Keratinocyte (primary cell): Measurements from ENCODE around the gene NES. TPM values are rescaled to one million over a fixed set of nuclear protein-coding genes. Genes with fewer than 3 reads are reported as not detected.

ENCODE experiments used
- DNase-seq: peaks from one replicate; pipeline ENCODE4 v3.0.0-alpha.2; 2011; ENCODE audit warnings: low read depth, missing footprints, low spot score
- FAIRE-seq: peaks from 2 replicates; lab custom pipeline; 2011; peaks lifted over from hg19 to GRCh38; lab: Jason Lieb, UNC
- H2AFZ ChIP-seq: 2 replicates; pipeline ENCODE4 v1.6.0; 2012; ENCODE audit warnings: low read length, control low read depth, inconsistent platforms; ENCODE audit not compliant: control insufficient read depth
- H3K27ac ChIP-seq: 2 replicates; pipeline ENCODE4 v1.5.1; 2011; ENCODE audit warnings: low read length; ENCODE audit not compliant: control insufficient read depth, insufficient read depth
- H3K27me3 ChIP-seq: 3 replicates; pipeline ENCODE4 v1.6.0; 2011; ENCODE audit warnings: low read length; ENCODE audit not compliant: control insufficient read depth, insufficient read depth; ENCODE audit errors: extremely low read depth
- H3K36me3 ChIP-seq, 2 experiments: 2 replicates in 1 of 2; 3 replicates in 1 of 2; pipeline ENCODE4 v1.5.1; 2011; ENCODE audit warnings: low read length in 2 of 2, mild to moderate bottlenecking in 1 of 2; ENCODE audit not compliant: control insufficient read depth in 2 of 2, insufficient read depth in 2 of 2; ENCODE audit errors: extremely low read depth in 1 of 2
- H3K4me1 ChIP-seq: 3 replicates; pipeline ENCODE4 v1.5.1; 2011; ENCODE audit warnings: low read length; ENCODE audit not compliant: control insufficient read depth, insufficient read depth; ENCODE audit errors: extremely low read depth
- H3K4me2 ChIP-seq: 3 replicates; pipeline ENCODE4 v1.6.0; 2011; ENCODE audit warnings: low read depth, low read length; ENCODE audit not compliant: control insufficient read depth, insufficient read depth; ENCODE audit errors: extremely low read depth
- H3K4me3 ChIP-seq, 3 experiments: fragments of 200-600 bp in 1 of 3; sonication (generic) in 1 of 3; 2 replicates in 2 of 3; 3 replicates in 1 of 3; pipeline ENCODE4 v1.5.1; 2011 to 2016; ENCODE audit warnings: low read length in 3 of 3, mild to moderate bottlenecking in 3 of 3, control low read depth in 2 of 3, inconsistent platforms in 1 of 3, low read depth in 1 of 3, mixed read lengths in 1 of 3, mixed run types in 1 of 3, moderate library complexity in 1 of 3; ENCODE audit not compliant: control insufficient read depth in 2 of 3, insufficient read depth in 2 of 3; ENCODE audit errors: extremely low read depth in 1 of 3
- H3K79me2 ChIP-seq: 2 replicates; pipeline ENCODE4 v1.6.0; 2012; ENCODE audit warnings: low read length; ENCODE audit not compliant: control insufficient read depth, insufficient read depth
- H3K9ac ChIP-seq: 3 replicates; pipeline ENCODE4 v1.6.0; 2011; ENCODE audit warnings: low read length; ENCODE audit not compliant: control insufficient read depth, insufficient read depth; ENCODE audit errors: extremely low read depth
- H3K9me1 ChIP-seq: 3 replicates; pipeline ENCODE4 v1.6.0; 2011; ENCODE audit warnings: low read length; ENCODE audit not compliant: control insufficient read depth, insufficient read depth; ENCODE audit errors: extremely low read depth
- H3K9me3 ChIP-seq: 2 replicates; pipeline ENCODE4 v1.5.1; 2012; ENCODE audit warnings: low read depth, low read length; ENCODE audit not compliant: control insufficient read depth
- H4K20me1 ChIP-seq: 3 replicates; pipeline ENCODE4 v1.6.0; 2011; ENCODE audit warnings: low read length; ENCODE audit not compliant: control insufficient read depth, insufficient read depth; ENCODE audit errors: extremely low read depth
- EZH2 ChIP-seq: IDR thresholded peaks from one replicate; pipeline ENCODE4 v1.6.1; 2012; ENCODE audit warnings: inconsistent platforms, mild to moderate bottlenecking, low read length, moderate library complexity
- dilution Hi-C: fragments of 300-500 bp; cut with MboI; formaldehyde crosslinking; loops from one replicate; pipeline ENCODE4 v1.7.0; 2020; ENCODE audit warnings: low sequenced_read_pairs; ENCODE audit not compliant: extremely low pct_ligation_motif_present
- polyA plus RNA-seq, 5 experiments: library from polyadenylated mRNA; depleted of rRNA in 3 of 5; stranded (reverse) in 3 of 5; stranded (forward) in 1 of 5; unstranded in 1 of 5; fragments of >200 nt; gene quantifications; 1 replicate in 1 of 5; 2 replicates in 3 of 5; 3 replicates in 1 of 5; pipeline versions ENCODE4 v1.2.1 to v1.2.3, GENCODE V29; 2011 to 2012; ENCODE audit warnings: missing spikeins in 2 of 5, low read depth in 1 of 5, low replicate concordance in 1 of 5
- TF ChIP-seq, protein P1 (sequence below), 3 experiments: IDR thresholded peaks in 1 of 3; conservative IDR thresholded peaks in 1 of 3; optimal IDR thresholded peaks in 1 of 3; 2 replicates in 2 of 3; 3 replicates in 1 of 3; pipeline versions ENCODE3 to v1.5.1; 2011; ENCODE audit warnings: low read length in 3 of 3, mild to moderate bottlenecking in 3 of 3, moderate library complexity in 2 of 3, control low read depth in 1 of 3, inconsistent platforms in 1 of 3; ENCODE audit not compliant: insufficient read depth in 2 of 3; ENCODE audit errors: extremely low read depth in 1 of 3

NES gene
- polyA plus RNA-seq, 1 donor (not counting 4 experiments of a cell fraction or from before 2014, with no cell fraction given), result not detected

DNA sequence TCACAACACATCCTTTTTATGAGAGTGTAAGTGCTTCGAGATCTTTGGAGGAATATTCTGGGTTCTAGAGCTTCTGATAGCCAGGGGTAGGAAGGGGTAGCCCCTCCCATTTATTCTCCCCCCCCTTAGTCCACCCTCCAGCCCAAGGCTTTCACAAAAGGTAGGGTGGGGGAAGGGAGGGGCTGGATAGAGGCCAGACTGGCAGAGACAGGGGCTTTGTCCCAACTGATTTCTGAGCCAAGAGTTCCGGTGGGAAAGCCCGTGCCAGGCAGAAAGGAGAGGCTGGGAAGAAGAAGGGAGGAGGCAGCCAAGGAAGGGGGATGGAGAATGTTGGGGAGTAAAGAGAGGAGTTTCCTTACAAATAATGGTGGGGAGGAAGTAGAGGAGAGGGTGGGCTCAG lies 32.2 kb downstream of the NES start:
- Histone ChIP-seq H3K9me3 (no peaks in the 10 kb centered on the region), H3K36me3 (no peaks in the 10 kb centered on the region), H3K4me1 (no peaks in the 10 kb centered on the region), H3K4me2 (no peak overlapping the region), H4K20me1 (no peaks in the 10 kb centered on the region), H3K9me1 (peaks cover 2% of the 10 kb centered on the region), H3K27ac (no peak overlapping the region), H3K4me3 (no peak overlapping the region), H2AFZ (no peak overlapping the region), H3K9ac (no peak overlapping the region), H3K79me2 (no peaks in the 10 kb centered on the region), H3K27me3 (peaks cover 97% of the 10 kb centered on the region)
- dilution Hi-C loops, result no loop called here
- FAIRE-seq (no peak), DNase-seq (no peak)
- TF ChIP-seq EZH2, result no peak
- TF ChIP-seq, protein P1, sequence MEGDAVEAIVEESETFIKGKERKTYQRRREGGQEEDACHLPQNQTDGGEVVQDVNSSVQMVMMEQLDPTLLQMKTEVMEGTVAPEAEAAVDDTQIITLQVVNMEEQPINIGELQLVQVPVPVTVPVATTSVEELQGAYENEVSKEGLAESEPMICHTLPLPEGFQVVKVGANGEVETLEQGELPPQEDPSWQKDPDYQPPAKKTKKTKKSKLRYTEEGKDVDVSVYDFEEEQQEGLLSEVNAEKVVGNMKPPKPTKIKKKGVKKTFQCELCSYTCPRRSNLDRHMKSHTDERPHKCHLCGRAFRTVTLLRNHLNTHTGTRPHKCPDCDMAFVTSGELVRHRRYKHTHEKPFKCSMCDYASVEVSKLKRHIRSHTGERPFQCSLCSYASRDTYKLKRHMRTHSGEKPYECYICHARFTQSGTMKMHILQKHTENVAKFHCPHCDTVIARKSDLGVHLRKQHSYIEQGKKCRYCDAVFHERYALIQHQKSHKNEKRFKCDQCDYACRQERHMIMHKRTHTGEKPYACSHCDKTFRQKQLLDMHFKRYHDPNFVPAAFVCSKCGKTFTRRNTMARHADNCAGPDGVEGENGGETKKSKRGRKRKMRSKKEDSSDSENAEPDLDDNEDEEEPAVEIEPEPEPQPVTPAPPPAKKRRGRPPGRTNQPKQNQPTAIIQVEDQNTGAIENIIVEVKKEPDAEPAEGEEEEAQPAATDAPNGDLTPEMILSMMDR (optimal IDR thresholded peaks at IDR 0.05 in 1 of 3, IDR thresholded peaks at IDR 0.05 in 1 of 3, conservative IDR thresholded peaks at IDR 0.05 in 1 of 3; ENCODE audit: extremely low read depth in 1 of 3, insufficient read depth in 2 of 3, low read length in 3 of 3), result no peak

DNA sequence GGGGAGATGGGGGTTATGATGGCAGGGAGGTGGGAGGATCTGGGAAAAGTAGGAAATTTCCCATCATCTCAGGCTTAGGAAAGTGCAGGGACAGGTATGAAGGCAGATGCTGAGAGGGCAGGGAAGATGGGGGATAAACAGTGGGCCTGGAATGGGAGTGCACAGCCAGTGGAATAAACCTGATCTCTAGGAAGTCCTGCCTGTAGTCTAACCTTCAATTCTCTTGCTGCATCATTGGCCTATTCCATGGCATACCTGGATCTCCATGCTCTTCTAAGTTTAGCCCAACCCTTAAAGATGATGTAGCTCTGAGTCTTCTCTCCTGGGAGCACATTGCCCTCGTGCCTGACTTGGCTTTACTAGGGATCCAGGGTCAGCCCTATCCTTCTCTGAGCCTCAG lies 32.6 kb downstream of the NES start:
- FAIRE-seq, result no peak
- DNase-seq, result no peak
- H2AFZ ChIP-seq, result no peak overlapping the region
- no peaks in the 10 kb centered on the region for H3K4me1 ChIP-seq
- H3K79me2 ChIP-seq, result no peaks in the 10 kb centered on the region
- no peak overlapping the region for H3K4me2 ChIP-seq
- TF ChIP-seq EZH2, result peak; percentile 43
- TF ChIP-seq, protein P1 (optimal IDR thresholded peaks at IDR 0.05 in 1 of 3, IDR thresholded peaks at IDR 0.05 in 1 of 3, conservative IDR thresholded peaks at IDR 0.05 in 1 of 3; ENCODE audit: extremely low read depth in 1 of 3, insufficient read depth in 2 of 3, low read length in 3 of 3), result no peak
- H3K9ac ChIP-seq, result no peak overlapping the region
- no peak overlapping the region for H3K27ac ChIP-seq
- no peaks in the 10 kb centered on the region for H4K20me1 ChIP-seq
- H3K4me3 ChIP-seq, result no peak overlapping the region
- H3K9me3 ChIP-seq, result no peaks in the 10 kb centered on the region
- peaks cover 2% of the 10 kb centered on the region for H3K9me1 ChIP-seq
- H3K27me3 ChIP-seq, result peaks cover 97% of the 10 kb centered on the region
- H3K36me3 ChIP-seq, result no peaks in the 10 kb centered on the region
- dilution Hi-C loops, result no loop called here
